PC-3 (cell line): ENCODE measurements around the gene FURIN.

ENCODE experiments used
- CTCF ChIP-seq: fragments of 300-600 bp; sonication (generic); conservative IDR thresholded peaks from 2 replicates; pipeline ENCODE4 v1.5.1; 2017; ENCODE audit warnings: antibody characterized with exemption, low read depth, mild to moderate bottlenecking, low read length
- EZH2 ChIP-seq: fragments of 300-600 bp; sonication (generic); IDR thresholded peaks from one replicate; pipeline ENCODE4 v1.6.1; 2017; ENCODE audit warnings: antibody characterized with exemption, mild to moderate bottlenecking, low read length; ENCODE audit not compliant: unreplicated experiment
- EZH2phosphoT487 ChIP-seq: fragments of 300-600 bp; sonication (generic); IDR thresholded peaks from 2 replicates; pipeline ENCODE4 v1.6.1; 2018; ENCODE audit warnings: mild to moderate bottlenecking, antibody characterized with exemption, low read length, borderline replicate concordance

- TF ChIP-seq EZH2 = no peak
- TF ChIP-seq EZH2phosphoT487 = no peak
- TF ChIP-seq CTCF = no peak
These were observed 56.0 kb downstream of the FURIN start for GRCh38 chr15:90924375-90924774.
